Measurements from ENCODE around the gene MED25.

MED25 gene

GRCh38 chr19:49856574-49857021 is 38.5 kb downstream of the MED25 start:
- ChIA-PET CTCF (no interaction called here), POLR2A (interaction anchor here (1.1 to 1.6 kb wide), 2 partner anchors 9 to 19 kb away, joined by 3 to 5 read pairs; no protein-coding TSS in a partner anchor)
- TF ChIP-seq HDGF (IDR thresholded peaks at IDR 0.05; ENCODE audit: borderline replicate concordance): no peak
- TF ChIP-seq NFRKB (IDR thresholded peaks at IDR 0.05): no peak
- no peak for TF ChIP-seq FOXK2 (IDR thresholded peaks at IDR 0.05)
- no peak for TF ChIP-seq ZNF384 (IDR thresholded peaks at IDR 0.05)
- TF ChIP-seq TARDBP (IDR thresholded peaks at IDR 0.05): no peak
- TF ChIP-seq CTBP1 (IDR thresholded peaks at IDR 0.05; ENCODE audit: borderline replicate concordance): no peak
- no peak for TF ChIP-seq LEF1 (IDR thresholded peaks at IDR 0.05; ENCODE audit: borderline replicate concordance)
- no peak for TF ChIP-seq L3MBTL2 (conservative IDR thresholded peaks at IDR 0.05)
- no peak for TF ChIP-seq FOXM1 (IDR thresholded peaks at IDR 0.05; ENCODE audit: borderline replicate concordance)
- no peak for TF ChIP-seq ELF4 (IDR thresholded peaks at IDR 0.05)
- TF ChIP-seq SP1 (IDR thresholded peaks at IDR 0.05): no peak
- TF ChIP-seq PKNOX1 (IDR thresholded peaks at IDR 0.05): no peak
- TF ChIP-seq FOXA1 (IDR thresholded peaks at IDR 0.05): no peak
- no peak for TF ChIP-seq ARNT (IDR thresholded peaks at IDR 0.05)
- no peak for TF ChIP-seq BHLHE40 (IDR thresholded peaks at IDR 0.05; ENCODE audit: borderline replicate concordance)
- no peak for TF ChIP-seq SUZ12 (IDR thresholded peaks at IDR 0.05)
- DNase-seq (ENCODE audit: extremely low spot score): no peak

- CTCF ChIA-PET: no interaction called here
- POLR2A ChIA-PET: interaction anchor here (0.9 to 1.6 kb wide), 3 partner anchors 8 to 52 kb away, joined by 4 to 10 read pairs (median 5); no protein-coding TSS in a partner anchor
- DNase-seq (ENCODE audit: extremely low spot score): no peak
- no peak for TF ChIP-seq FOXM1 (IDR thresholded peaks at IDR 0.05; ENCODE audit: borderline replicate concordance)
- TF ChIP-seq FOXK2 (IDR thresholded peaks at IDR 0.05): no peak
- TF ChIP-seq LEF1 (IDR thresholded peaks at IDR 0.05; ENCODE audit: borderline replicate concordance): no peak
- no peak for TF ChIP-seq BHLHE40 (IDR thresholded peaks at IDR 0.05; ENCODE audit: borderline replicate concordance)
- no peak for TF ChIP-seq FOXA1 (IDR thresholded peaks at IDR 0.05)
- no peak for TF ChIP-seq PKNOX1 (IDR thresholded peaks at IDR 0.05)
- TF ChIP-seq ARNT (IDR thresholded peaks at IDR 0.05): no peak
- no peak for TF ChIP-seq NFRKB (IDR thresholded peaks at IDR 0.05)
- no peak for TF ChIP-seq CTBP1 (IDR thresholded peaks at IDR 0.05; ENCODE audit: borderline replicate concordance)
- TF ChIP-seq L3MBTL2 (conservative IDR thresholded peaks at IDR 0.05): no peak
- no peak for TF ChIP-seq SUZ12 (IDR thresholded peaks at IDR 0.05)
- TF ChIP-seq HDGF (IDR thresholded peaks at IDR 0.05; ENCODE audit: borderline replicate concordance): no peak
- no peak for TF ChIP-seq TARDBP (IDR thresholded peaks at IDR 0.05)
- no peak for TF ChIP-seq SP1 (IDR thresholded peaks at IDR 0.05)
- no peak for TF ChIP-seq ZNF384 (IDR thresholded peaks at IDR 0.05)
- TF ChIP-seq ELF4 (IDR thresholded peaks at IDR 0.05): no peak
Measured at GRCh38 chr19:49857061-49857837, 39.2 kb downstream of the MED25 start.

GRCh38 chr19:49857838-49858087 is 39.7 kb downstream of the MED25 start:
- no peak for DNase-seq (ENCODE audit: extremely low spot score)
- no peak for TF ChIP-seq ELF4 (IDR thresholded peaks at IDR 0.05)
- no peak for TF ChIP-seq FOXK2 (IDR thresholded peaks at IDR 0.05)
- TF ChIP-seq FOXA1 (IDR thresholded peaks at IDR 0.05): no peak
- TF ChIP-seq L3MBTL2 (conservative IDR thresholded peaks at IDR 0.05): no peak
- no peak for TF ChIP-seq ARNT (IDR thresholded peaks at IDR 0.05)
- no peak for TF ChIP-seq PKNOX1 (IDR thresholded peaks at IDR 0.05)
- no peak for TF ChIP-seq LEF1 (IDR thresholded peaks at IDR 0.05; ENCODE audit: borderline replicate concordance)
- TF ChIP-seq HDGF (IDR thresholded peaks at IDR 0.05; ENCODE audit: borderline replicate concordance): no peak
- no peak for TF ChIP-seq FOXM1 (IDR thresholded peaks at IDR 0.05; ENCODE audit: borderline replicate concordance)
- no peak for TF ChIP-seq SP1 (IDR thresholded peaks at IDR 0.05)
- no peak for TF ChIP-seq SUZ12 (IDR thresholded peaks at IDR 0.05)
- TF ChIP-seq TARDBP (IDR thresholded peaks at IDR 0.05): no peak
- ChIA-PET CTCF (no interaction called here), POLR2A (interaction anchor here (0.9 to 1.6 kb wide), 2 partner anchors 11 to 53 kb away, joined by 4 to 10 read pairs; no protein-coding TSS in a partner anchor)

GRCh38 chr19:49858088-49858985 is 40.2 kb downstream of the MED25 start:
- ChIA-PET CTCF (no interaction called here), POLR2A (interaction anchor here (0.9 to 1.6 kb wide), 2 partner anchors 11 to 53 kb away, joined by 4 to 10 read pairs; no protein-coding TSS in a partner anchor)
- no peak for DNase-seq (ENCODE audit: extremely low spot score)
- TF ChIP-seq ELF4 (IDR thresholded peaks at IDR 0.05) (0 out of 2 replicates have a peak, but pooled peaks have one; percentile 13), HDGF (IDR thresholded peaks at IDR 0.05; ENCODE audit: borderline replicate concordance) (no peak)

GRCh38 chr19:49859682-49860335 is 41.7 kb downstream of the MED25 start:
- TF ChIP-seq SUZ12 (IDR thresholded peaks at IDR 0.05) (no peak), BHLHE40 (IDR thresholded peaks at IDR 0.05; ENCODE audit: borderline replicate concordance) (no peak), ZNF384 (IDR thresholded peaks at IDR 0.05) (no peak), SP1 (IDR thresholded peaks at IDR 0.05) (no peak), ELF4 (IDR thresholded peaks at IDR 0.05) (no peak), NFRKB (IDR thresholded peaks at IDR 0.05) (no peak), HDGF (IDR thresholded peaks at IDR 0.05; ENCODE audit: borderline replicate concordance) (no peak), PKNOX1 (IDR thresholded peaks at IDR 0.05) (no peak), TARDBP (IDR thresholded peaks at IDR 0.05) (no peak), CTBP1 (IDR thresholded peaks at IDR 0.05; ENCODE audit: borderline replicate concordance) (no peak), LEF1 (IDR thresholded peaks at IDR 0.05; ENCODE audit: borderline replicate concordance) (no peak)
- POLR2A ChIA-PET: interaction anchor here (1.0 to 1.5 kb wide), 3 partner anchors 9 to 142 kb away, joined by 3 to 7 read pairs (median 3); partner anchors contain the start of gene PTOV1

More at GRCh38 chr19:49859682-49860335, 41.7 kb downstream of the MED25 start:
- CTCF ChIA-PET: no interaction called here
- DNase-seq (ENCODE audit: extremely low spot score): no peak
